Heart right ventricle (tissue), 16 donors: ENCODE results near the gene FCRLA. TPM values are rescaled to one million over a fixed set of nuclear protein-coding genes. Genes with fewer than 3 reads are reported as not detected.

ENCODE experiments used
- ATAC-seq, 8 donors: fragments of 200-7000 bp; cut with Tn5 transposase; one replicate each; pipeline ENCODE4 v1.9.1; 2020; ENCODE audit warnings: mild to moderate bottlenecking in 8 of 8, moderate library complexity in 8 of 8, moderate number of reproducible peaks in 1 of 8
- DNase-seq, 2 donors: peaks; one replicate each; pipeline ENCODE4 v3.0.0-alpha.2; 2020
- H3K27ac ChIP-seq, 10 donors: fragments of 200-600 bp; sonication (generic) in 2 of 10; one replicate each; pipeline versions ENCODE4 v1.5.0 to v1.8.0; 2020 to 2022; ENCODE audit warnings: mild to moderate bottlenecking in 3 of 10
- H3K27me3 ChIP-seq, 7 donors: fragments of 200-600 bp; one replicate each; pipeline ENCODE4 v1.8.0; 2021 to 2022; ENCODE audit warnings: mild to moderate bottlenecking in 2 of 7
- H3K36me3 ChIP-seq, 9 donors: fragments of 200-600 bp; sonication (generic) in 1 of 9; one replicate each; pipeline versions ENCODE4 v1.5.0 to v1.8.0; 2020 to 2022; ENCODE audit warnings: mild to moderate bottlenecking in 2 of 9
- H3K4me1 ChIP-seq, 9 donors: fragments of 200-600 bp; sonication (generic) in 1 of 9; one replicate each; pipeline versions ENCODE4 v1.5.0 to v1.8.0; 2020 to 2022; ENCODE audit warnings: mild to moderate bottlenecking in 4 of 9
- H3K4me3 ChIP-seq, 10 donors: fragments of 200-600 bp; sonication (generic) in 2 of 10; one replicate each; pipeline versions ENCODE4 v1.5.0 to v1.8.0; 2020 to 2022; ENCODE audit warnings: mild to moderate bottlenecking in 7 of 10, moderate library complexity in 2 of 10
- H3K9me3 ChIP-seq, 11 donors: fragments of 200-600 bp in 10 of 11; sonication (generic) in 2 of 11; one replicate each; pipeline versions ENCODE4 v1.5.0 to v1.8.0; 2013 to 2022; ENCODE audit warnings: mild to moderate bottlenecking in 2 of 11, control low read depth in 1 of 11, moderate library complexity in 1 of 11
- CTCF ChIP-seq, 9 donors: fragments of 200-600 bp; sonication (generic) in 2 of 9; IDR thresholded peaks; one replicate each; pipeline versions ENCODE4 v1.5.0 to v1.8.0; 2021 to 2022; ENCODE audit warnings: antibody characterized with exemption in 9 of 9, mild to moderate bottlenecking in 5 of 9, moderate library complexity in 1 of 9
- WGBS, 2 donors: extraction: QIAGEN DNeasy Blood & Tissue Kit; methylation state at CpG; one replicate each; pipeline ENCODE4 v1.1.7; 2013; ENCODE audit warnings: inconsistent platforms in 1 of 2; 5-methylcytosine and 5-hydroxymethylcytosine counted together
- intact Hi-C, 10 donors: fragments of 100-400 bp; cut with DNase I; formaldehyde crosslinking; loops; one replicate each; pipeline versions ENCODE4 v1.11.1 to v1.14.2; 2022
- polyA plus RNA-seq, 2 donors: library from polyadenylated mRNA; stranded (reverse); fragments of 200-250 nt; gene quantifications; one replicate each; pipeline ENCODE4 v1.2.3, GENCODE V29; 2013
- total RNA-seq, 10 donors: library from RNA; stranded (reverse); fragmentation: NEBNext Ultra II Directional in 3 of 10; extraction: Animal tissue kit (Norgen Biotek cat#: 25700) in 3 of 10; gene quantifications; one replicate each; pipeline versions ENCODE4 v1.2.1 to v1.2.4, GENCODE V29; 2021 to 2023
- donor health status: Arrhythmogenic right ventricular cardiomyopathy.
- donor health status: ischemic (EF 13 %, LVEDD 7.1; RV severe dilation, severe dysfunction).
- donor health status: healthy with polysubstance abuse.
- donor health status: DM: no; HTN: yes; CAD: no.
- donor health status: DM: no; HTN: no; CAD: no.
- donor health status: ischemic (EF 25% LVEDD 6.9; RV normal size, moderate dysfunction).
- donor health status: ischemic (EF 25% LVEDD 5.7; RV mildly dilated, moderate dysfunction).
- donor health status: healthy.
- donor health status: DM: yes; HTN: yes; CAD: no.
- donor health status: Ischemic cardiomyopathy.
- donor health status: ischemic (EF 35%, LVEDD 5.7; RV mildly dilated, moderate dysfunction).
- donor health status: nonischemic (EF 11% LVEDD 7.7; RV severe dilation, severe dysfunction).
- donor health status: DM: yes; HTN: yes; CAD: no.
- donor health status: PGD.
- donor health status: ischemic (EF 29% LVEDD 5.4; RV normal size, mild dysfunction).
- donor health status: nonischemic (EF 23%, LVEDD 6.1; RV moderate dilation, normal function).

Gene FCRLA
- total and polyA plus RNA-seq, 12 donors: 0.13 to 1.00 (median 0.27) TPM; not detected in 6

- Histone ChIP-seq H3K36me3 (no peaks in the 10 kb centered on the region), H3K27ac (peak overlapping the region in 5 of 10 donors; percentile 0 to 46 (median 36)), H3K9me3 (no peaks in the 10 kb centered on the region), H3K4me1 (peaks cover 0 to 35% (median 0%) of the 10 kb centered on the region in 9 donors), H3K4me3 (no peak overlapping the region), H3K27me3 (peaks cover 0 to 15% (median 0%) of the 10 kb centered on the region in 7 donors)
- peak in 3 of 8 donors; percentile 35 to 66 (median 64) for ATAC-seq
- no peak for DNase-seq
- no peak for TF ChIP-seq CTCF (IDR thresholded peaks at IDR 0.05)
- intact Hi-C loops: no loop called here
- 13 to 26% methylated on average over 1 of the region's 1 CpG for WGBS, 2 donors
These were observed 26.5 kb downstream of the FCRLA start for GRCh38 chr1:161733526-161733925.

GRCh38 chr1:161735837-161736236 is 28.8 kb downstream of the FCRLA start:
- 93 to 99% methylated on average over 3 of the region's 3 CpGs for WGBS, 2 donors
- Histone ChIP-seq H3K9me3 (no peaks in the 10 kb centered on the region), H3K27ac (no peak overlapping the region), H3K4me1 (peaks cover 0 to 44% (median 0%) of the 10 kb centered on the region in 9 donors), H3K36me3 (no peaks in the 10 kb centered on the region), H3K27me3 (peaks cover 0 to 9% (median 0%) of the 10 kb centered on the region in 7 donors), H3K4me3 (no peak overlapping the region)
- TF ChIP-seq CTCF (IDR thresholded peaks at IDR 0.05): no peak
- DNase-seq: no peak
- intact Hi-C loops: no loop called here
- ATAC-seq: no peak

- Histone ChIP-seq H3K36me3 (no peaks in the 10 kb centered on the region), H3K27ac (no peak overlapping the region), H3K4me1 (peaks cover 0 to 50% (median 0%) of the 10 kb centered on the region in 9 donors), H3K4me3 (no peak overlapping the region), H3K9me3 (no peaks in the 10 kb centered on the region), H3K27me3 (peaks cover 0 to 9% (median 0%) of the 10 kb centered on the region in 7 donors)
- TF ChIP-seq CTCF (IDR thresholded peaks at IDR 0.05): no peak
- no peak for DNase-seq
- WGBS, 2 donors: 64 to 82% methylated on average over 3 to 4 of the region's 4 CpGs
- ATAC-seq: no peak
- intact Hi-C loops: no loop called here
These were observed 29.4 kb downstream of the FCRLA start for GRCh38 chr1:161736335-161736969.

- Histone ChIP-seq H3K27me3 (peaks cover 0 to 9% (median 0%) of the 10 kb centered on the region in 7 donors), H3K27ac (no peak overlapping the region), H3K4me3 (no peak overlapping the region), H3K36me3 (no peaks in the 10 kb centered on the region), H3K9me3 (no peaks in the 10 kb centered on the region), H3K4me1 (peaks cover 0 to 53% (median 0%) of the 10 kb centered on the region in 9 donors)
- WGBS, 2 donors: 46 to 62% methylated on average over 2 of the region's 2 CpGs
- DNase-seq (no peak), ATAC-seq (no peak)
- intact Hi-C loops: no loop called here
- TF ChIP-seq CTCF (IDR thresholded peaks at IDR 0.05): no peak
These were observed 30.6 kb downstream of the FCRLA start for GRCh38 chr1:161737625-161738024.
